Measurements from ENCODE around the gene NGDN.

The NGDN gene

DNA sequence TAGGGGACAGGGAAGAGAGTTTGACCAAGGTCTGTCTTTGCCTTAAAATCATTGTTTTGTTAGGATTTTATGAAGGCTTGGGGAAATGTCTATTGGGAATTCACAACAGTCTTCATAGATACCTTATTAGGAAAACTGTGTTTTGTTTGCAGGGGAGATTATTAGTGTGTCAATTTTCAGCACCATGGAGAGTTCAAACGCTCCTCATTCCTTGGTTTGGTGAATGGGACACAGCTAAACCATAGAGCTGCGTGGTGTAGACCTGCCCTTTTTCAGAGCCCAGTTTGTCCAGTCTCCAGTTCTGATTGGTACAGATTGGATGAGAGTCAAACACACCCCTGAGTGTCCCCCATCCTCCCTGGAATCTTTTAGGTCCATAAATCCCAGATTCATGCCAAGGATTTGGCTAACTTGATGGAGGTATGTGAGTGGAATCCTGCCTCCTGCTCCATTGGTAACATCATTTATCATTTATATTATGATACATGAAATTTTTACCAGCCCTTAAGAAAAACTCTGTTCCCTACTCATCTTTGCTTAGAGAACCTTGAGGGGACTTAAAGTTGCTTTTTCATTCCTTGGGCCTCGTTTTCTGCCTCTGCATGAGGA, 12.0 kb downstream of the NGDN start:
- peaks cover 24% of the 10 kb centered on the region for H3K36me3 ChIP-seq (ENCODE audit: control insufficient read depth, insufficient read depth, low read length)
- no peaks in the 10 kb centered on the region for H3K27me3 ChIP-seq (ENCODE audit: control insufficient read depth, insufficient read depth, low read length)
- peaks cover 46% of the 10 kb centered on the region for H3K4me1 ChIP-seq (ENCODE audit: control insufficient read depth, insufficient read depth, low read length)
- H3K9ac ChIP-seq (ENCODE audit: low read length), result no peak overlapping the region
- no peak overlapping the region for H3K4me3 ChIP-seq (ENCODE audit: low read depth, low read length)
- no peaks in the 10 kb centered on the region for H3K9me3 ChIP-seq (ENCODE audit: control insufficient read depth, insufficient read depth, low read depth, low read length)
- H3K27ac ChIP-seq (ENCODE audit: low read depth, low read length), result no peak overlapping the region

- H3K27ac ChIP-seq (ENCODE audit: low read depth, low read length), result no peak overlapping the region
Measured at GRCh38 chr14:23481979-23482822, 12.7 kb downstream of the NGDN start.

DNA sequence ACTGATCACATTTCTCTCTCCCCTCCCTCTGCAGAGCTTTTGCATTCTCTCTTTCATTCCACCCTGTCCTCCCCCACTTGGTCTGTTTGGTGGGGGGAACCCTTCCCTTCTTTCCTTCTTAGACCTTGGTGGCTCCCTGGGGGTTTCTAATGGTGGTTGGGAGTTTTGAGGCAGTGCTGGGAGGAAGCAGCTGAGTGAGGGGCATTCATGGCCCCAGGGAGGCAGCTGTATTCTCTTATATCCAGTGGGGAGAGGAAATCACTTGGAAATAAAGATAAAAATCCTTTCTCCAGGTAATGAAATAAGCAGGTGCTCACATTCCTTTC, 13.3 kb downstream of the NGDN start:
- Histone ChIP-seq H3K9ac (ENCODE audit: low read length) (no peak overlapping the region), H3K27me3 (ENCODE audit: control insufficient read depth, insufficient read depth, low read length) (no peaks in the 10 kb centered on the region), H3K4me3 (ENCODE audit: low read depth, low read length) (no peak overlapping the region), H3K4me1 (ENCODE audit: control insufficient read depth, insufficient read depth, low read length) (peaks cover 50% of the 10 kb centered on the region), H3K36me3 (ENCODE audit: control insufficient read depth, insufficient read depth, low read length) (peaks cover 11% of the 10 kb centered on the region), H3K27ac (ENCODE audit: low read depth, low read length) (no peak overlapping the region), H3K9me3 (ENCODE audit: control insufficient read depth, insufficient read depth, low read depth, low read length) (no peaks in the 10 kb centered on the region)

More at GRCh38 chr14:23481979-23482822, 12.7 kb downstream of the NGDN start:
- Histone ChIP-seq H3K9me3 (ENCODE audit: control insufficient read depth, insufficient read depth, low read depth, low read length) (no peaks in the 10 kb centered on the region), H3K4me1 (ENCODE audit: control insufficient read depth, insufficient read depth, low read length) (peaks cover 50% of the 10 kb centered on the region), H3K9ac (ENCODE audit: low read length) (no peak overlapping the region), H3K27me3 (ENCODE audit: control insufficient read depth, insufficient read depth, low read length) (no peaks in the 10 kb centered on the region), H3K4me3 (ENCODE audit: low read depth, low read length) (no peak overlapping the region), H3K36me3 (ENCODE audit: control insufficient read depth, insufficient read depth, low read length) (peaks cover 16% of the 10 kb centered on the region)

GRCh38 chr14:23483236-23483854, 13.8 kb downstream of the NGDN start:
- no peaks in the 10 kb centered on the region for H3K27me3 ChIP-seq (ENCODE audit: control insufficient read depth, insufficient read depth, low read length)
- no peak overlapping the region for H3K9ac ChIP-seq (ENCODE audit: low read length)
- peaks cover 50% of the 10 kb centered on the region for H3K4me1 ChIP-seq (ENCODE audit: control insufficient read depth, insufficient read depth, low read length)
- H3K27ac ChIP-seq (ENCODE audit: low read depth, low read length), result no peak overlapping the region
- H3K4me3 ChIP-seq (ENCODE audit: low read depth, low read length), result no peak overlapping the region
- H3K9me3 ChIP-seq (ENCODE audit: control insufficient read depth, insufficient read depth, low read depth, low read length), result no peaks in the 10 kb centered on the region
- H3K36me3 ChIP-seq (ENCODE audit: control insufficient read depth, insufficient read depth, low read length), result 0 out of 2 replicates have a peak, but pooled peaks cover 7% of the 10 kb centered on the region

DNA sequence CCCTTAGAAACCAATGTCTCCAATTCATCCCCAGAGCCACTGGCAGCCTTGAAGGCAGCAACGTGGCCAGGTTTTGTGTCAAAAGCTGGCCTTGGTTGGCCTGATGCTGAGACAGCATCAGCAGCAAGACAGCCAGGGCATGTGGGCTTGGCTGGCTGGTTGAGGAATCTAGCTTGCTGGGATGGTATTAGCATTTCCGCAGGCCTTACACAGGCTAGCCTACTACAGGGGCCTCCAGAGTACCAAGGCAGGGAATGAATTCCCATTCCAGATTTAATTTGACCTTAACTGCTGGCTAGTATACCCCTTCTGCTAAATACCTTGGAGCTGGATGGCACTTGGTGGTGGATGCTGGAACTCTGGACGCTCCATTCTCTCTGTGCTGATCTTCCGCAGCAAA, 15.8 kb downstream of the NGDN start:
- Histone ChIP-seq H3K4me3 (ENCODE audit: low read depth, low read length) (no peak overlapping the region), H3K27ac (ENCODE audit: low read depth, low read length) (no peak overlapping the region), H3K9me3 (ENCODE audit: control insufficient read depth, insufficient read depth, low read depth, low read length) (no peaks in the 10 kb centered on the region), H3K36me3 (ENCODE audit: control insufficient read depth, insufficient read depth, low read length) (0 out of 2 replicates have a peak, but pooled peaks cover 6% of the 10 kb centered on the region), H3K27me3 (ENCODE audit: control insufficient read depth, insufficient read depth, low read length) (no peaks in the 10 kb centered on the region), H3K9ac (ENCODE audit: low read length) (no peak overlapping the region), H3K4me1 (ENCODE audit: control insufficient read depth, insufficient read depth, low read length) (peaks cover 50% of the 10 kb centered on the region)

GRCh38 chr14:23486036-23486435, 16.5 kb downstream of the NGDN start:
- Histone ChIP-seq H3K27me3 (ENCODE audit: control insufficient read depth, insufficient read depth, low read length) (no peaks in the 10 kb centered on the region), H3K36me3 (ENCODE audit: control insufficient read depth, insufficient read depth, low read length) (0 out of 2 replicates have a peak, but pooled peaks cover 6% of the 10 kb centered on the region), H3K4me3 (ENCODE audit: low read depth, low read length) (no peak overlapping the region), H3K27ac (ENCODE audit: low read depth, low read length) (no peak overlapping the region), H3K9ac (ENCODE audit: low read length) (no peak overlapping the region), H3K4me1 (ENCODE audit: control insufficient read depth, insufficient read depth, low read length) (peaks cover 50% of the 10 kb centered on the region), H3K9me3 (ENCODE audit: control insufficient read depth, insufficient read depth, low read depth, low read length) (no peaks in the 10 kb centered on the region)

GRCh38 chr14:23487216-23487615, 17.7 kb downstream of the NGDN start:
- Histone ChIP-seq H3K4me1 (ENCODE audit: control insufficient read depth, insufficient read depth, low read length) (peaks cover 42% of the 10 kb centered on the region), H3K9ac (ENCODE audit: low read length) (no peak overlapping the region), H3K9me3 (ENCODE audit: control insufficient read depth, insufficient read depth, low read depth, low read length) (no peaks in the 10 kb centered on the region), H3K27me3 (ENCODE audit: control insufficient read depth, insufficient read depth, low read length) (no peaks in the 10 kb centered on the region), H3K4me3 (ENCODE audit: low read depth, low read length) (no peak overlapping the region), H3K27ac (ENCODE audit: low read depth, low read length) (no peak overlapping the region), H3K36me3 (ENCODE audit: control insufficient read depth, insufficient read depth, low read length) (0 out of 2 replicates have a peak, but pooled peaks cover 6% of the 10 kb centered on the region)

DNA sequence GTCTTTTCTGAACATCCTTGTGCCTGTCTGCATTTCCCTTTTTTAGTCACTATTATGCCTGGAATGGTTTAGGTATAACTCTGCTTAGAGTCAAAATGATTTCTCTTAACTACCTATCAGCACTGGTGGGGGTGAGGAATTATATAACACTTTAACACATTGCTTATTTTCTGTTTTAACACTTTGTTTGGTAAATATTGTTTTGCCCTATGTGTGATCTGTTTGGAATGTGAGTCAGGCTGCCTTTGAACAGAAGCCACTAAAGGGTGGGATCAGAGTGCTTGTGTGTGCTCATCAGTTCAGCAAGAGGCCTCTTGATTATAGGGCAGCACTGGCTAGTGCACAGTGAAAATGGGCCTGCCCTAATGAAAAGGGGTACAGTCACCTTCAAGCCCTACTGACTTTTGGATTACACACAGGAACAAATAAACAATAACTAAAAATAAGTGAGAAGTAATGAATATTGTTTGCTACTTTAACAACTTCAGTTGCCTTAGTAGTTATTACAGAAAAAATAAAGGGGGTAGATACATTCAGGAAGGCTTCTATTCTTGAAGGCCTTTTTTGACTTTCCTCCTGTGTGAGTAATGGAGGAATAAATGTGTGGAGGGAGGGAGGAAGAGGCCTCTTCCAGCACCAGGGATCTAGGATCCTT, 23.2 kb downstream of the NGDN start:
- Histone ChIP-seq H3K4me1 (ENCODE audit: control insufficient read depth, insufficient read depth, low read length) (peaks cover 25% of the 10 kb centered on the region), H3K27ac (ENCODE audit: low read depth, low read length) (no peak overlapping the region), H3K9ac (ENCODE audit: low read length) (no peak overlapping the region), H3K36me3 (ENCODE audit: control insufficient read depth, insufficient read depth, low read length) (0 out of 2 replicates have a peak, but pooled peaks cover 6% of the 10 kb centered on the region), H3K9me3 (ENCODE audit: control insufficient read depth, insufficient read depth, low read depth, low read length) (no peaks in the 10 kb centered on the region), H3K4me3 (ENCODE audit: low read depth, low read length) (no peak overlapping the region), H3K27me3 (ENCODE audit: control insufficient read depth, insufficient read depth, low read length) (no peaks in the 10 kb centered on the region)

DNA sequence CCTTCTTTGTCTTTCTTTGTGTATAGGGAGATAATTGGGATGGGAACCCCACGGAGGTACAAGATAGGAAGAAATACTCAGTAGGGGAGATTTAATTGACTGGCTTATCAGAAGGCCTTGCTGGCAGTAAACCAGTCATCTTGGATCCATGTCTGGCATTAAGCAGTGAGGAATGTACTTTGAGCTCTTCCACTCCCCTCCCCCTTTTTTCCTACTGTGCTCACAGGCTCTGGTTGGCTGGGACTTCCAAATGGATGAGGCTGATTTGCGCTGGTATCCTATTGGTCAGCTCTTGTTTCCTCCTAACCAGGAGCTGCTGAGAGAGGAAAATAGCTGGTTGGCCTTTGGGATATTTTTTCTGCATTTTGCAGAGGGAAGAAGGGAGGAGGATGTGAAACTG, 24.7 kb downstream of the NGDN start:
- Histone ChIP-seq H3K27ac (ENCODE audit: low read depth, low read length) (no peak overlapping the region), H3K9me3 (ENCODE audit: control insufficient read depth, insufficient read depth, low read depth, low read length) (no peaks in the 10 kb centered on the region), H3K36me3 (ENCODE audit: control insufficient read depth, insufficient read depth, low read length) (no peaks in the 10 kb centered on the region), H3K4me3 (ENCODE audit: low read depth, low read length) (no peak overlapping the region), H3K4me1 (ENCODE audit: control insufficient read depth, insufficient read depth, low read length) (peaks cover 25% of the 10 kb centered on the region), H3K9ac (ENCODE audit: low read length) (no peak overlapping the region), H3K27me3 (ENCODE audit: control insufficient read depth, insufficient read depth, low read length) (no peaks in the 10 kb centered on the region)

DNA sequence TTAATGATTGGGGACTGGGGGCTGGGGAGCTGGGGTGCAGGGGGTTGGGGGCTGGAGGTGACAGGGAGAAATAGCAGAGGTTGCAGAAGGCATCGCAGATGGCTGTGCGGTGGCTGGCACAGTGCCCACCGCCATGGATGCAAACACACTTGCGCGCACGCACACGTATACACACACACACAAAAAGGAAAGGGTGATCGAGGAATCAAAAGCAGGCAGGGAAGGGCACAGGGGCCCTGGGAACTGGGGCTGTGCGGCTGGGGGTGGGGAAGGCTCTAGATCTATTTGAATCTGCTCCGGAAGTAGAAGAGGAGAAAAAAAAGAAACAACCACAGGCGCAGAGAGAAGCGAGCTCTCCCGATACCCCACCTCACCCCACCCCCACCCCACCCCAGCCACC, 42.7 kb downstream of the NGDN start:
- H3K9ac ChIP-seq (ENCODE audit: low read length), result no peak overlapping the region
- no peak overlapping the region for H3K27ac ChIP-seq (ENCODE audit: low read depth, low read length)
- 0 out of 2 replicates have a peak, but pooled peaks cover 3% of the 10 kb centered on the region for H3K4me1 ChIP-seq (ENCODE audit: control insufficient read depth, insufficient read depth, low read length)
- no peak overlapping the region for H3K4me3 ChIP-seq (ENCODE audit: low read depth, low read length)
- H3K36me3 ChIP-seq (ENCODE audit: control insufficient read depth, insufficient read depth, low read length), result no peaks in the 10 kb centered on the region
- H3K9me3 ChIP-seq (ENCODE audit: control insufficient read depth, insufficient read depth, low read depth, low read length), result no peaks in the 10 kb centered on the region
- no peaks in the 10 kb centered on the region for H3K27me3 ChIP-seq (ENCODE audit: control insufficient read depth, insufficient read depth, low read length)
